Mammary microvascular endothelial cell (primary cell): ENCODE measurements around the gene KRTAP12-3. TPM values are rescaled to one million over a fixed set of nuclear protein-coding genes. Genes with fewer than 3 reads are reported as not detected.

Experiments used
- total RNA-seq: library from RNA; depleted of rRNA; stranded (reverse); fragments of >200 nt; gene quantifications from 2 replicates; pipeline ENCODE4 v1.2.3, GENCODE V29; 2015

KRTAP12-3 gene, protein sequence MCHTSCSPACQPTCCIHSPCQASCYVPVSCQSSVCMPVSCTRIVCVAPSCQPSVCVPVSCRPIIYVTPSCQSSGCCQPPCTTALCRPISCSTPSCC
- total RNA-seq, result not detected in 2 replicates

DNA sequence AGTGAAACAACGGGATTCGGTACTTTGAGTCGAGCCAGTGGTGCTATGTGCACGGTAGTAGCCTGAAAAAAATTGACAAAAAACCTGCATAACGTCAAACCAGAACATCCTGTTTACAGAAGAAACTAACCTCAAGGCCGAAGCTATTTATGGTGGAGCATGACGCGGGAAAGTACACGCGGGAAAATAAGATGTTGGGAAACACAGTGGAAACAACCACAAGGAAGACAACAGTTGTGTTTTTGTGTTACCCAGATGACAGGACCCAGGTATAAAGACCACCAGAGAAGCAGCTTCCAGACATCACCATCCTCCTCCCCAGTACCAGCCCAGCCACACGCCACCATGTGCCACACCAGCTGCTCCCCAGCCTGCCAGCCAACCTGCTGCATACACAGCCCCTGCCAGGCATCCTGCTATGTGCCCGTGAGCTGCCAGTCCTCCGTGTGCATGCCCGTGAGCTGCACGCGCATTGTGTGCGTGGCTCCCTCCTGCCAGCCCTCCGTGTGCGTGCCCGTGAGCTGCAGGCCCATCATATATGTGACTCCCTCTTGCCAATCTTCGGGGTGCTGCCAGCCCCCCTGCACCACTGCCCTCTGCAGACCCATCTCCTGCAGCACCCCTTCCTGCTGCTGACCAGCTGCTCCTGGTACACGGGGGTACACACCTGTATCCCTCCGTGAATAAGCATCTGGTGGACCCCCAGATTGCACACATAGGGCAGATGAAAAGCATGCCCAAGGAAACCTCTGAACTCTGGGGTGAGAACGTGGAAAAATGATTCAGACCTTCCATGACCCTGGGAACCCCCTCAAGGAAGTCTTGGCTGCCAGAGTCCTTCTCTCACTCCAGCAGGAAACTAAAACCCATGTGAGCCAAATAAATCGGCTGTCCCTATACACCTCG lies at the start of gene KRTAP12-3:
KRTAP12-3 (plus strand) TSS at position 298 of the 906 bp plus-strand sequence; CDS start at position 346, 48 bp downstream.

DNA sequence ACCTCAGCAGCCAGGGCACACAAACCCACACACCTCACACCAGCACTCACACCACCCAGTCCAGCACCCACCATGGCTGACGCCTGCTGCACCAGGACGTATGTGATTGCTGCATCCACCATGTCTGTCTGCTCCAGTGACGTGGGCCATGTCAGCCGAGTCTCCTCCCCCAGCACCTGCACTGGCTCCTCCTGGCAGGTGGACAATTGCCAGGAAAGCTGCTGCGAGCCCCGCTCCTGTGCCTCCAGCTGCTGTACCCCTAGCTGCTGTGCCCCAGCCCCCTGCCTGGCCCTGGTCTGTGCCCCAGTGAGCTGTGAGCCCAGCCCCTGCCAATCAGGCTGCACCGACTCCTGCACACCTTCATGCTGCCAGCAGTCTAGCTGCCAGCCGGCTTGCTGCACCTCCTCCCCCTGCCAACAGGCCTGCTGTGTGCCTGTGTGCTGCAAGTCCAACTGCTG lies 45.7 kb upstream of the KRTAP12-3 start, which contains the start of gene KRTAP10-8:
KRTAP10-8 (plus strand) TSS at position 51 of the 458 bp plus-strand sequence; CDS start at position 73, 22 bp downstream.

DNA sequence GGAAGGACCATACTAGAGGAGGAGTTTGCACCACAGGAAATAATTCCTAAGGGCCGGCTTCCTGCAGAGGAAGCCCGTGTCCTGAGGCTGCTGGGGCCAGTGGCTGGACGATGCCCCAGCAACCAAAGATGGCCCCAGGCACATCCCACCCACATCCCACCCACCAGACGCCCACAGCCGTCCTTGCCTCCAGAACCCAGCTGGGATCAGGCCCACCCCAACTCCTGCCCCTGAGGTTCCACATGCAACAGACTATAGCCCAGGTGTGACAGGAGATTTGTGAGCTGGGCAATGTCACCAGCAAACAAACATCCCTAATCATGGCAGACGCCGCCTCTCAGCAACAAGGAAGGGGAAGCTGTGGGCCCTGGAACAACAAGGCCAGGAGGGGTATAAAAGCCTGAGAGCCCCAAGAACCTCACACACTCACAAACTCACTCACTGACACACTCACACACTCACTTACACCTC lies 31.0 kb upstream of the KRTAP12-3 start, which contains the start of gene KRTAP10-9:
KRTAP10-9 (plus strand) TSS at position 421 of the 471 bp plus-strand sequence. CDS start 79 bp downstream, outside the sequence.

DNA sequence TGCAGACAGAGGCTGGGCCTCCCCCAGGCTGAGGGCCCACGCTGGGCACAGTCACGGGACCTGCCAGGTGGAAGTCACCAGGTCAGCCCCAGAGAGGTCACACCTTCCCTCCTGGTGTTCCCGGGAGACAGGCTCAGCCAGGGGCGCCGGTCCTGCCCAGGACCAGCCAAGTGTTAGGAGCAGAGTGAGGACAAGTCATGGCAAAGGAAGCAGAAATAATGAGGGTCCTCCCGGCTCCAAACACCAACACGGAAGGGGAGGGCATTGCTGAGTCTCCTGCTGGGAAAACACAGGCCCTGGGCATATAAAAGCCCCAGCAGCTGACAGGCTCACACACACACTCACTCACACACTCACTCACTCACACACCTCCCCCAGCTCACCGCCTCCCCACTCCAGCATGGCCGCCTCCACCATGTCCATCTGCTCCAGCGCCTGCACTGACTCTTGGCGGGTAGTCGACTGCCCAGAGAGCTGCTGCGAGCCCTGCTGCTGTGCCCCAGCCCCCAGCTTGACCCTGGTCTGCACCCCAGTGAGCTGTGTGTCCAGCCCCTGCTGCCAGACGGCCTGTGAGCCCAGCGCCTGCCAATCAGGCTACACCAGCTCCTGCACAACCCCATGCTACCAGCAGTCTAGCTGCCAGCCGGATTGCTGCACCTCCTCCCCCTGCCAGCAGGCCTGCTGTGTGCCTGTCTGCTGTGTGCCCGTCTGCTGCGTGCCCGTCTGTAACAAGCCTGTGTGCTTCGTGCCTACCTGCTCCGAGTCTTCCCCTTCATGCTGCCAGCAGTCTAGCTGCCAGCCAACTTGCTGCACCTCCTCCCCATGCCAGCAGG lies 20.5 kb upstream of the KRTAP12-3 start, which contains the start of gene KRTAP10-10:
KRTAP10-10 (plus strand) TSS at position 339 of the 833 bp plus-strand sequence; CDS start at position 401, 62 bp downstream.

DNA sequence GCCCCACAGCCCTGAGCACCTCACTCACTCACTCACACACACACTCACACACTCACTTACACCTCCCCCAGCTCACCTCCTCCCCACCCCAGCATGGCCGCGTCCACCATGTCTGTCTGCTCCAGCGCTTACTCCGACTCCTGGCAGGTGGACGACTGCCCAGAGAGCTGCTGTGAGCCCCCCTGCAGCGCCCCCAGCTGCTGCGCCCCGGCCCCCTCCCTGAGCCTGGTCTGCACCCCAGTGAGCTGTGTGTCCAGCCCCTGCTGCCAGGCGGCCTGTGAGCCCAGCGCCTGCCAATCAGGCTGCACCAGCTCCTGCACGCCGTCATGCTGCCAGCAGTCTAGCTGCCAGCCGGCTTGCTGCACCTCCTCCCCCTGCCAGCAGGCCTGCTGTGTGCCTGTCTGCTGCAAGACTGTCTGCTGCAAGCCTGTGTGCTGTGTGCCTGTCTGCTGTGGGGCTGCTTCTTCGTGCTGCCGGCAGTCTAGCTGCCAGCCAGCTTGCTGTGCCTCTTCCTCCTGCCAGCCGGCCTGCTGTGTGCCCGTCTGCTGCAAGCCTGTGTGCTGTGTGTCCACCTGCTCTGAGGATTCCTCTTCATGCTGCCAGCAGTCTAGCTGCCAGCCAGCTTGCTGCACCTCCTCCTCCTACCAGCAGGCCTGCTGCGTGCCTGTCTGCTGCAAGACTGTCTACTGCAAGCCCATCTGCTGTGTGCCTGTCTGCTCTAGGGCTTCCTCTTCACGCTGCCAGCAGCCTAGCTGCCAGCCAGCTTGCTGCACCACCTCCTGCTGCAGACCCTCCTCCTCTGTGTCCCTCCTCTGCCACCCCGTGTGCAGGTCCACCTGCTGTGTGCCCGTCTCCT lies 11.1 kb upstream of the KRTAP12-3 start, which contains the start of gene KRTAP10-11:
KRTAP10-11 (plus strand) TSS at position 49 of the 856 bp plus-strand sequence; CDS start at position 94, 45 bp downstream.

DNA sequence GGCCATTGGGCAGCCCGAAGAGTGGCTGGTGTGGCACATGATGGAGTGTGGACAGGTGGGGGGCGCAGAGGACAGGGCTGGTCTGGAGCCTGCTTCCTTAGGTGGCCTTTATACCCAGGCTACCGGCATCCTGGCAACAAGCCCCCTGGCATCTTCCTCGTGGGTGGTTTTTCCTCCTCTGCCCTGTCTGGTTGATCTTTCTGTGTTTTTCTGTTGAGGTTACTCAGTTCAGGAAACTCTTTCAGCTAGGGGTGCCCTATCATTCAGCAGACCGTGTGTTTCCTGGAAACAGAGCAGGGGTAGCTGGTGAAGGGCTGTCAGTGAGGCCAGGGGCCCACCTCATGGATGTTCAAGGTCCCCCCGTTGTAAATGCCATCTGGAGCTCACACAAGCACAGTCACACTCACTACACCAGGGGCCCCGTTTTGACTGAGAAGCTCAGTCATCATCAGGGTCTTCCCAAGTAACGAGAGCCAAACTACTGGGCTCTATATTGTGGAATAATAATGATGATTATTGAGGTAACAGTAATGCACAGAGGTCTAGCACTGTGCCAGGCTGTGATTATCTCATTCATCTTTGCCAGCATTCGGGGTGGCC lies 3.1 kb upstream of the KRTAP12-3 start, which contains the start of gene KRTAP12-4:
KRTAP12-4 (minus strand) TSS at position 84 of the 600 bp plus-strand sequence; CDS start at position 39, 45 bp downstream.

DNA sequence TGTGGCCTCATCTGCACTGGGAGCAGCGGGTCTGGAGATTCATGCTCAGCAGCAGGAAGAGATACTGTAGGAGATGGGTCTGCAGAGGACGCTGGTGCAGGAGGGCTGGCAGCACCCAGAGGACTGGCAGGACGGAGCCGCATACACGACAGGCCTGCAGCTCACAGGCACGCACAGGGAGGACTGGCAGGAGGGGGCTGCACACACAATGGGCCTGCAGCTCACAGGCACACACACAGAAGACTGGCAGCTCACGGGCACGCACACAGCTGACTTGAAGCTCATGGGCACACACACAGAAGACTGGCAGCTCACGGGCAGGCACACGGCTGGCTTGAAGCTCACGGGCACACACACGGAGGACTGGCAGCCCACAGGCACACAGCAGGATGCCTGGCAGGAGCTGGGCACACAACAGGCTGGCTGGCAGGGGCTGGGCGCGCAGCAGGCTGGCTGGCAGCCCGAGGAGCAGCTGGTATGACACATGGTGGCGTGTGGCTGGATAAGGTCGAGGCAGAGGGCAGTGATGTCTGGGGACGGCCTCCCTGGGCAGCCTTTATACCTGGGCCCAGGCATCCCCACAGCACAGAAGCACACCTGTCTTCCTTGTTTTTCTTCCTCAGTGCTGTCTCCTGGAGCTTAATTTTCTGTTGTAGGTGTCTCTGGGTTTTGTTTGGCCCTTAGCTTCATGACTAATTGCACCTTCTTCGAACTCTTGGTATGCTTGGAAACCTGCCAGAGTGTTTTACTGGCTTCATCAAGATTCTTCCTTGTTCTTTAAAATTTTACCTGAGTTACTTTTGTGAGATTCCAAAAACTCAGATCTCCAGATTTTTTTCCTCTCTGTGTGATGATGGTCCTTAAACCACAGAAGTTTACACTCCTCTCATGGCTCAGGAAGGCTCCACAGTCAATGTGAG lies 8.9 kb downstream of the KRTAP12-3 start, which contains the start of gene KRTAP12-2:
KRTAP12-2 (minus strand) TSS at position 527 of the 920 bp plus-strand sequence; CDS start at position 486, 41 bp downstream.

DNA sequence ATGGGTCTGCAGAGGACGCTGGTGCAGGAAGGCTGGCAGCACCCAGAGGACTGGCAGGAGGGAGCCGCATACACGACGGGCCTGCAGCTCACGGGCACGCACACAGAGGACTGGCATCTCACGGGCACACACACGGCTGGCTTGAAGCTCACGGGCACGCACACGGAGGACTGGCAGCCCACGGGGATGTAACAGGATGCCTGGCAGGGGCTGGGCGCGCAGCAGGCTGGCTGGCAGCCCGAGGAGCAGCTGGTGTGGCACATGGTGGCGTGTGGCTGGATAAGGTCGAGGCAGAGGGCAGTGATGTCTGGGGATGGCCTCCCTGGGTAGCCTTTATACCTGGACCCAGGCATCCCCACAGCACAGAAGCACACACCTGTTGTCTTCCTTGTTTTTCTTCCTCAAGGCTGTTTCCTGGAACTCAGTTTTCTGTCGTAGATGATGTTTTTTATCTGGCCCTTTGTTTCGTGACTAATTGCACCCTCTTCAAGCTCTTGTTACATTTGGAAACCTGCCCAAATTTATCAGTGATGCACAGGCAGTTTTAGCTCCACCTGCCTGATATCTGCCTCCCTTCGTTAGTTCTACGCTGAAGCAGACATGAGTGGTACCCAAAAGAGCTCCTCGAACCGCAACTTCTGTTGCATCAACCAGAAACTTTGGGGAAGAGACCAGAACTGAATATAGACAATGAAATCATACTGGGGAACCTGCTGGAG lies 24.3 kb downstream of the KRTAP12-3 start, which contains the start of gene KRTAP12-1:
KRTAP12-1 (minus strand) TSS at position 303 of the 719 bp plus-strand sequence; CDS start at position 263, 40 bp downstream.

DNA sequence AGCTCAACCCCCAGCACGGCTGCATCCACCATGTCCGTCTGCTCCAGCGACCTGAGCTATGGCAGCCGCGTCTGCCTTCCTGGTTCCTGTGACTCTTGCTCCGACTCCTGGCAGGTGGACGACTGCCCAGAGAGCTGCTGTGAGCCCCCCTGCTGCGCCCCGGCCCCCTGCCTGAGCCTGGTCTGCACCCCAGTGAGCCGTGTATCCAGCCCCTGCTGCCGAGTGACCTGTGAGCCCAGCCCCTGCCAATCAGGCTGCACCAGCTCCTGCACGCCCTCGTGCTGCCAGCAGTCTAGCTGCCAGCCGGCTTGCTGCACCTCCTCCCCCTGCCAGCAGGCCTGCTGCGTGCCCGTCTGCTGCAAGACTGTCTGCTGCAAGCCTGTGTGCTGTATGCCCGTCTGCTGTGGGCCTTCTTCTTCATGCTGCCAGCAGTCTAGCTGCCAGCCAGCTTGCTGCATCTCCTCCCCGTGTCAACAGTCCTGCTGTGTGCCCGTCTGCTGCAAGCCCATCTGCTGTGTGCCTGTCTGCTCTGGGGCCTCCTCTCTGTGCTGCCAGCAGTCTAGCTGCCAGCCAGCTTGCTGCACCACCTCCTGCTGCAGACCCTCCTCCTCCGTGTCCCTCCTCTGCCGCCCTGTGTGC lies 39.6 kb downstream of the KRTAP12-3 start, which contains the start of gene KRTAP10-12:
KRTAP10-12 (plus strand) TSS at position 1 of the 639 bp plus-strand sequence; CDS start at position 31, 30 bp downstream.

Other genes starting within 250 kb of the KRTAP12-3 start
- 3.5 and 5.5 TPM in 2 replicates for gene LRRC3, start 202.4 kb upstream of the KRTAP12-3 start, total RNA-seq
- gene KRTAP10-1, start 117.7 kb upstream of the KRTAP12-3 start, total RNA-seq, result not detected in 2 replicates
- not detected in 2 replicates for gene KRTAP10-2, start 106.4 kb upstream of the KRTAP12-3 start, total RNA-seq
- not detected in 2 replicates for gene KRTAP10-3, start 99.1 kb upstream of the KRTAP12-3 start, total RNA-seq
- not detected in 2 replicates for gene KRTAP10-4, start 84.2 kb upstream of the KRTAP12-3 start, total RNA-seq
- gene KRTAP10-5, start 77.3 kb upstream of the KRTAP12-3 start, total RNA-seq, result not detected in 2 replicates
- gene KRTAP10-6, start 65.4 kb upstream of the KRTAP12-3 start, total RNA-seq, result not detected in 2 replicates
- gene KRTAP10-7, start 57.3 kb upstream of the KRTAP12-3 start, total RNA-seq, result not detected in 2 replicates
- not detected in 2 replicates for gene KRTAP10-8, start 45.9 kb upstream of the KRTAP12-3 start, total RNA-seq
- not detected in 2 replicates for gene KRTAP10-9, start 30.8 kb upstream of the KRTAP12-3 start, total RNA-seq
- gene KRTAP10-10, start 20.6 kb upstream of the KRTAP12-3 start, total RNA-seq, result not detected in 2 replicates
- gene KRTAP10-11, start 11.5 kb upstream of the KRTAP12-3 start, total RNA-seq, result not detected in 2 replicates
- not detected in 2 replicates for gene KRTAP12-4, start 3.3 kb upstream of the KRTAP12-3 start, total RNA-seq
- gene KRTAP12-2, start 9.0 kb downstream of the KRTAP12-3 start, total RNA-seq, result not detected in 2 replicates
- not detected in 2 replicates for gene KRTAP12-1, start 24.2 kb downstream of the KRTAP12-3 start, total RNA-seq
- not detected in 2 replicates for gene KRTAP10-12, start 39.2 kb downstream of the KRTAP12-3 start, total RNA-seq
- gene TSPEAR, start 53.6 kb downstream of the KRTAP12-3 start, total RNA-seq, result 0.10 TPM in 1 of 2 replicates, not detected in the other
- 51.2 and 56.7 TPM in 2 replicates for gene UBE2G2, start 143.9 kb downstream of the KRTAP12-3 start, total RNA-seq
- 98.6 and 106 TPM in 2 replicates for gene SUMO3, start 160.1 kb downstream of the KRTAP12-3 start, total RNA-seq
- 367 and 382 TPM in 2 replicates for gene PTTG1IP, start 215.8 kb downstream of the KRTAP12-3 start, total RNA-seq